Right renal pelvis (tissue), 4 donors: ENCODE data around the gene ACHE. TPM values are rescaled to one million over a fixed set of nuclear protein-coding genes. Genes with fewer than 3 reads are reported as not detected.

ENCODE experiments used
- polyA plus RNA-seq, 4 donors: library from polyadenylated mRNA; unstranded; fragments of 120-200 nt; gene quantifications; one replicate each; pipeline ENCODE4 v1.2.1, GENCODE V29; 2013; ENCODE audit not compliant: insufficient read length in 4 of 4

ACHE gene
- polyA plus RNA-seq, 4 donors: 3.8 to 7.1 (median 4.7) TPM

Other genes starting within 250 kb of the ACHE start
- under 1 TPM in 1 of 4 donors, not detected in 3; 0.16 TPM for gene ACTL6B, start 239.4 kb downstream of the ACHE start, polyA plus RNA-seq
- 100 to 1,000 TPM; 204 to 237 (median 215) TPM for gene GNB2, start 222.1 kb downstream of the ACHE start, polyA plus RNA-seq
- 10 to 100 TPM; 37.4 to 49.7 (median 39.9) TPM for gene GIGYF1, start 201.6 kb downstream of the ACHE start, polyA plus RNA-seq
- gene POP7, start 189.8 kb downstream of the ACHE start, polyA plus RNA-seq: 10 to 100 TPM; 22.6 to 34.5 (median 25.0) TPM
- under 1 TPM in 2 of 4 donors, not detected in 2; 0.08 to 0.16 TPM for gene EPO, start 175.4 kb downstream of the ACHE start, polyA plus RNA-seq
- gene ZAN, start 162.3 kb downstream of the ACHE start, polyA plus RNA-seq: under 1 TPM in 1 of 4 donors, not detected in 3; 0.04 TPM
- gene EPHB4, start 68.4 kb downstream of the ACHE start, polyA plus RNA-seq: 10 to 100 TPM; 86.1 to 96.3 (median 89.4) TPM
- 10 to 100 TPM; 19.5 to 28.5 (median 24.9) TPM for gene SLC12A9, start 43.2 kb downstream of the ACHE start, polyA plus RNA-seq
- 10 to 100 TPM; 66.1 to 91.5 (median 70.6) TPM for gene TRIP6, start 28.5 kb downstream of the ACHE start, polyA plus RNA-seq
- gene SRRT, start 20.8 kb downstream of the ACHE start, polyA plus RNA-seq: 100 to 1,000 TPM; 152 to 174 (median 162) TPM
- gene UFSP1, start 6.2 kb downstream of the ACHE start, polyA plus RNA-seq: 1 to 10 TPM; 1.5 to 3.4 (median 1.9) TPM
- under 1 TPM; 0.24 to 0.69 (median 0.53) TPM for gene MUC3A, start 53.6 kb upstream of the ACHE start, polyA plus RNA-seq
- gene MUC12, start 73.7 kb upstream of the ACHE start, polyA plus RNA-seq: under 1 TPM in 2 of 4 donors, not detected in 2; 0.10 to 0.24 TPM
- gene MUC17, start 124.2 kb upstream of the ACHE start, polyA plus RNA-seq: under 1 TPM in 1 of 4 donors, not detected in 3; 0.13 TPM
- gene TRIM56, start 189.6 kb upstream of the ACHE start, polyA plus RNA-seq: 10 to 100 TPM; 15.6 to 19.0 (median 17.1) TPM
- gene SERPINE1, start 231.2 kb upstream of the ACHE start, polyA plus RNA-seq: 1 to 10 TPM in 3 of 4 donors, under 1 TPM in 1; 0.83 to 1.4 (median 1.2) TPM